ENCODE data around the gene RAB7B.

- TF ChIP-seq POLR2A (IDR thresholded peaks at IDR 0.05; ENCODE audit: borderline replicate concordance, extremely low read depth, insufficient read depth, insufficient read length), result no peak
- TF ChIP-seq JUND (IDR thresholded peaks at IDR 0.05), result no peak
These were observed 41.8 kb downstream of the RAB7B start for GRCh38 chr1:205961405-205961804.
